ENCODE data around the gene TRPM1.

DNA sequence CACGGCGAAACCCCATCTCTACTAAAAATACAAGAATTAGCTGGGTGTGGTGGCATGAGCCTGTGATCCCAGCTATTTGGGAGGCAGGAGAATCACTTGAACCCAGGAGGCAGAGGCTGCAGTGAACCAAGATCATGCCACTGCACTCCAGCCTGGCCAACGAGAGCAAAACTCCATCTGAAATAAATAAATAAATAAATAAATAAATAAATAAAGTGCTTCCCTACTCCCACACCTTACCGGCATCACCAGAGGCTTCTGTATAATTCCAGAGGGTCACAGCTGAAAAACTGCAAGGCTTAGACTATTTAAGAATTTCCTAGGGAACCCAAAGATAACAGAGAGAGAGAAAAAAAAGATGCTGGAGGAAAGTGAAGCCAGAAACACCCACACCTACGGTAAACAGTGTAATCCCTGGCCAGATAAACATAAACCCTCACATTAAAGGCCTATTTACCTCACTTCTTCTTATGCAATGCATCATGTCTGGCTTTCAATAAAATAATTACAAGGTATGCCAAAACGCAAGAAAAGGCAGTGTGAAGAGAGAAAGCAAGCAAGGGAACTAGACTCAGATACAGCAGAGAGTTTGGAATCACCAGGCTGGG, 15.0 kb upstream of the TRPM1 start:
- TF ChIP-seq GATA3 (IDR thresholded peaks at IDR 0.05; ENCODE audit: low read depth, low read length) (no peak), GATA2 (IDR thresholded peaks at IDR 0.05; ENCODE audit: low read depth, low read length) (no peak)
